KMS-11 (cell line): ENCODE data around the gene PGM2.
"Not testable (repeated sequence)": the region's sequence is repeated elsewhere in the genome, so short reads cannot be mapped to it uniquely, and the experiment has no call there.

Experiments
- H2AFZ ChIP-seq: fragments of 200-600 bp; sonication (generic); 2 replicates; pipeline ENCODE4 v1.6.1; 2016; ENCODE audit warnings: antibody characterized with exemption, mixed run types, low read depth
- H3K27ac ChIP-seq: fragments of 200-600 bp; sonication (generic); 2 replicates; pipeline ENCODE4 v1.6.1; 2016; ENCODE audit warnings: mild to moderate bottlenecking, mixed run types
- H3K27me3 ChIP-seq: fragments of 200-600 bp; sonication (generic); 2 replicates; pipeline ENCODE4 v1.6.1; 2017; ENCODE audit warnings: mild to moderate bottlenecking, low read depth, mixed run types, moderate library complexity; ENCODE audit not compliant: insufficient read depth
- H3K36me3 ChIP-seq: fragments of 200-600 bp; sonication (generic); 2 replicates; pipeline ENCODE4 v1.6.1; 2017; ENCODE audit warnings: mild to moderate bottlenecking, mixed run types; ENCODE audit not compliant: insufficient read depth
- H3K4me1 ChIP-seq: fragments of 200-600 bp; sonication (generic); 2 replicates; pipeline ENCODE4 v1.6.1; 2016; ENCODE audit warnings: mild to moderate bottlenecking, low read depth, mixed run types; ENCODE audit not compliant: poor library complexity, severe bottlenecking
- H3K4me2 ChIP-seq: fragments of 200-600 bp; sonication (generic); 2 replicates; pipeline ENCODE4 v1.7.0; 2016; ENCODE audit warnings: mild to moderate bottlenecking, mixed run types
- H3K4me3 ChIP-seq: fragments of 200-600 bp; sonication (generic); IDR thresholded peaks from 2 replicates; pipeline ENCODE4 v1.6.1; 2017; ENCODE audit warnings: low read depth, low read length, mixed read lengths; ENCODE audit not compliant: insufficient read depth
- H3K79me2 ChIP-seq: fragments of 200-600 bp; sonication (generic); 2 replicates; pipeline ENCODE4 v1.6.1; 2016; ENCODE audit warnings: low read depth, mixed run types; ENCODE audit not compliant: insufficient read depth
- H3K9ac ChIP-seq: fragments of 200-600 bp; sonication (generic); 2 replicates; pipeline ENCODE4 v1.6.1; 2016; ENCODE audit warnings: mild to moderate bottlenecking, mixed run types
- H4K20me1 ChIP-seq: fragments of 200-600 bp; sonication (generic); 2 replicates; pipeline ENCODE4 v1.6.1; 2016; ENCODE audit warnings: mild to moderate bottlenecking, mixed run types; ENCODE audit not compliant: insufficient read depth
- CTCF ChIP-seq: fragments of 200-600 bp; sonication (generic); conservative IDR thresholded peaks from 2 replicates; pipeline ENCODE4 v1.6.1; 2017; ENCODE audit warnings: low read depth, mild to moderate bottlenecking, antibody characterized with exemption, low read length, moderate library complexity, mixed read lengths

The PGM2 gene

GRCh38 chr4:37821953-37822605, 4.4 kb upstream of the PGM2 start:
- Histone ChIP-seq H2AFZ (no peak overlapping the region), H3K27me3 (no peaks in the 10 kb centered on the region), H3K79me2 (no peaks in the 10 kb centered on the region), H3K27ac (no peak overlapping the region), H3K4me1 (no peaks in the 10 kb centered on the region), H4K20me1 (no peaks in the 10 kb centered on the region), H3K36me3 (no peaks in the 10 kb centered on the region), H3K4me3 (no peak overlapping the region), H3K9ac (no peak overlapping the region), H3K4me2 (no peak overlapping the region)
- TF ChIP-seq CTCF = no peak

DNA sequence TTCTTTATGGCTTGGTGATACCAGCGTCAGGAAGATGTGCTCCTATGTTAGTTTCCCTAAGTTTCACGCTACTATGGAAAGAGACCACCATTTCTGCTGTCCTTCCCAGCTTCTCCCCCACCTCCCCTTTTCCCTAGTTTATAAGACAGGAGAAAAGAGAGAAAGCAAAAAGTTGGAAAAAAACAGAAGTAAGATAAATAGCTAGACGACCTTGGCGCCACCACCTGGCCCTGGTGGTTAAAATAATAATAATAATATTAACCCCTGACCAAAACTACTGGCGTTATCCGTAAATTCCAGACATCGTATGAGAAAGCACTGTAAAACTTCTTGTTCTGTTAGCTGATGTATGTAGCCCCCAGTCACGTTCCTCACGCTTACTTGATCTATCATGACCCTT, 985 bp upstream of the PGM2 start:
- not testable (repeated sequence) for H3K4me1 ChIP-seq, H3K36me3 ChIP-seq, H4K20me1 ChIP-seq, H3K27me3 ChIP-seq, H3K4me3 ChIP-seq, H3K27ac ChIP-seq, H3K79me2 ChIP-seq
- peak overlapping the region; percentile 69; the same call in 1 of the 2 replicates for H3K9ac ChIP-seq
- peak overlapping the region; percentile 55 for H2AFZ ChIP-seq
- H3K4me2 ChIP-seq = peak overlapping the region; percentile 82

DNA sequence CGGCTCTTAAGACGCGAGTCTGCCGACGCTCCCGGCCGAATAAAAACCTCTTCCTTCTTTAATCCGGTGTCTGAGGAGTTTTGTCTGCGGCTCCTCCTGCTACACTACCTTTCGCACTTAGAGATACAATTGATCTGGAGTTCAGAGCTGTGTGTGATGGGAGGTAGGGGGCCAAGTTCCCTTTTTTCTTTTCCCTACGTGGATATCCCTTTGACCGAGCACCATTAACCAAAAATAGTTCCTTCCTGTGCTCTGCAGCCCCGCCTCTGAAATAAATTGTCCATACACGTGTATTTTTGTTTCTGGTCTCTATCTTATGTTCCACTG, 555 bp upstream of the PGM2 start:
- peak overlapping the region; percentile 69; the same call in 1 of the 2 replicates for H3K9ac ChIP-seq
- H3K27ac ChIP-seq = peak overlapping the region; percentile 11; the same call in 1 of the 2 replicates
- peak overlapping the region; percentile 89 for H3K4me3 ChIP-seq
- TF ChIP-seq CTCF = no peak
- peak overlapping the region; percentile 55 for H2AFZ ChIP-seq
- no peaks in the 10 kb centered on the region for H3K27me3 ChIP-seq
- H3K79me2 ChIP-seq = no peaks in the 10 kb centered on the region
- H3K36me3 ChIP-seq = no peaks in the 10 kb centered on the region
- peak overlapping the region; percentile 82 for H3K4me2 ChIP-seq
- H3K4me1 ChIP-seq = peaks cover 7% of the 10 kb centered on the region
- H4K20me1 ChIP-seq = no peaks in the 10 kb centered on the region

DNA sequence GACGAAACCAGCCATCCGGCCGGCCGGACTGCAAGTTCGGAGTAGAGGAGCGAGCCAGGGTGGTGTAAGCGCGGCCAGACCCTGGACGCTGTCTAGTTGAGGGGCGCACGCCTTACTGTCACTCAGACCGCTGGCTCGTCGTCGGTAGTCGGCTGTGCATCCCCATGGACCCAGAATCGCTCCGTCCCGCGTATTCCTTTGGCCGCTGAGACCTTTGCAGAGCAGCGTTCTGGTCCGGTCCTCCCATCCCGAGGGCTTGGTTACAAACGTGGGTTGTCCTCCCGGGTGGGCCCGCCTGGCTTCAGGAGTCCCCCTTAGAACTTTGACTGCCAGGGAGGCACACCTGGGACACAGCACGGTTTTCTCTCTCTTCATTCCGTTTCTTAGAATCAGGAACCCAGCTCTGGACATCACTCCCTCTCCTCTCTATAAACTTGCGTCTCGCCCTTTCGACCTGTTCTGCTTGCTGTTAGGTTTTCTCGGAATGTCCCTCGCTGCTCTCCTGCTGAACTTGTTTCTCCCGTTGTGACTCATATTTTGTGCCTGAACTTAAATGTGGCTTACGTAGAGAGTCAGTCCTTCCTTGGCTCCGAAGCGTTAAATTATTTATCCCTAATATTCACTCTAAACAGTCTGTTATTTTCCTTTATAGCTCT, 672 bp downstream of the PGM2 start:
- Histone ChIP-seq H2AFZ (peak overlapping the region; percentile 55), H3K27ac (no peak overlapping the region), H4K20me1 (no peaks in the 10 kb centered on the region), H3K4me3 (peak overlapping the region; percentile 65), H3K79me2 (no peaks in the 10 kb centered on the region), H3K36me3 (no peaks in the 10 kb centered on the region), H3K4me2 (peak overlapping the region; percentile 82), H3K4me1 (peaks cover 7% of the 10 kb centered on the region), H3K9ac (peak overlapping the region; percentile 69; the same call in 1 of the 2 replicates), H3K27me3 (no peaks in the 10 kb centered on the region)
- no peak for TF ChIP-seq CTCF

- H2AFZ ChIP-seq = no peak overlapping the region
- no peak overlapping the region for H3K27ac ChIP-seq
- H3K9ac ChIP-seq = no peak overlapping the region
Observed at GRCh38 chr4:37827802-37828321, 1.4 kb downstream of the PGM2 start.

More at GRCh38 chr4:37827802-37828321, 1.4 kb downstream of the PGM2 start:
- H3K4me2 ChIP-seq = peak overlapping the region; percentile 82
- H3K36me3 ChIP-seq = no peaks in the 10 kb centered on the region
- H3K4me1 ChIP-seq = peaks cover 7% of the 10 kb centered on the region
- H4K20me1 ChIP-seq = no peaks in the 10 kb centered on the region
- H3K4me3 ChIP-seq = no peak overlapping the region
- no peaks in the 10 kb centered on the region for H3K79me2 ChIP-seq
- no peak for TF ChIP-seq CTCF
- H3K27me3 ChIP-seq = no peaks in the 10 kb centered on the region
